Kidney capillary endothelial cell (primary cell): ENCODE results near the gene F11R.
"Not testable (repeated sequence)": the region's sequence is repeated elsewhere in the genome, so short reads cannot be mapped to it uniquely, and the experiment has no call there.

ENCODE experiments used
- DNase-seq: peaks from one replicate; pipeline ENCODE4 v3.0.0-alpha.2; 2018; ENCODE audit warnings: low spot score

The F11R gene

DNA sequence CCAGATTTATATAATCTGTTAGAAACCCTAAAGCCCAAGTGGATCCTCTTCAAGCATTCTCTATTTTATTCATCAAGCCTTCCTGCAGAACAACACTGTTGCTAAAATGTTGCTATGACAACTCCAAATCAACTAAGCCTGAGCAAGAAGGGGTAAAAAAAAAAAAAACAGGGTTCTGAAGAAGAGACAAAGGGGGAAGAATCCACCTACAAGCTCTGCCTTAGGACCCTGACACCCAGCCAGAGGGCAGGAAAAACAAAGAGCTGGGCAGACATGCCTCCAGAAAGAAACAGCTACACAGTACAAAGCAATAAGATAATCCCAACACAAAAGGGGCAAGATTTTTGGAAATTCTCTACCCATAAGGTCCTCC lies 23.6 kb upstream of the F11R start:
- no peak for DNase-seq

- DNase-seq = no peak
These were observed 18.6 kb upstream of the F11R start for GRCh38 chr1:161039546-161039945.

- DNase-seq = no peak
These were observed 18.2 kb upstream of the F11R start for GRCh38 chr1:161039154-161039545.

GRCh38 chr1:161038523-161039153 lies 17.7 kb upstream of the F11R start, which contains the start of gene TSTD1:
TSS of gene TSTD1 (minus strand) at chr1:161038964. CDS start at chr1:161038889, 75 bp downstream.
- DNase-seq = no peak

- DNase-seq = no peak
These were observed 16.9 kb upstream of the F11R start for GRCh38 chr1:161037661-161038522.

- no peak for DNase-seq
These were observed 12.8 kb upstream of the F11R start for GRCh38 chr1:161033751-161034150.

GRCh38 chr1:161032409-161032808 lies 11.5 kb upstream of the F11R start:
- DNase-seq = no peak

DNA sequence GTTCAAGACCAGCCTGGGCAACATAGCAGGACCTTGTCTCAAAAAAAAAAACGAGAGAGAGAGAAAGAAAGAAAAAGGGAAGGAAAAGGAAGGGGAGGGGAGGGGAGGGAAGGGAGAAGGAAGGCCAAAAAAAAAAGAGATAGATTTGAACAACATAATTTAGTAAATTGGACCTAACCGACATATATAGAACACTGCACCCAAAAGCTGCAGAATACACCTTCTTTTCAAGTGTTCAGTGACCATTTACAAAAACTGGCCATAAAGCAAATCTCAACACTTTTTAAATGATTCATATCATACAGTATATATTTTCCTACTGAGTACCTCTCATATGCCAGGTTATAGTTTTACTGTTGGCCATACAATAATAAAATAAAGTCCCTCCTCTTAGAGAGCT lies 10.9 kb upstream of the F11R start:
- no peak for DNase-seq

DNA sequence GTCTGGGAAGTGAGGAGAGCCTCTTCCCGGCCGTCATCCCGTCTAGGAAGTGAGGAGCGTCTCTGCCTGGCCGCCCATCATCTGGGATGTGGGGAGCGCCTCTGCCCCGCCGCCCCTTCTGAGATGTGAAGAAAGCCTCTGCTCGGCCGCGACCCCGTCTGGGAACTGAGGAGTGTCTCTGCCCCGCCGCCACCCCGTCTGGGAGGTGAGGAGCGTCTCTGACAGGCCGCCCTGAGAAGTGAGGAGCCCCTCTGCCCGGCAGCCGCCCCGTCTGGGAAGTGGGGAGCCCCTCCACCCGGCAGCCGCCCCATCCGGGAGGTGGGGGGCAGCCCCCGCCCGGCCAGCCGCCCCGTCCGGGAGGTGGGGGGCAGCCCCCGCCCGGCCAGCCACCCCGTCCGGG lies 8.5 kb upstream of the F11R start:
- not testable (repeated sequence) for DNase-seq

GRCh38 chr1:161026954-161027353 lies 6.0 kb upstream of the F11R start:
- DNase-seq = not testable (repeated sequence)

DNA sequence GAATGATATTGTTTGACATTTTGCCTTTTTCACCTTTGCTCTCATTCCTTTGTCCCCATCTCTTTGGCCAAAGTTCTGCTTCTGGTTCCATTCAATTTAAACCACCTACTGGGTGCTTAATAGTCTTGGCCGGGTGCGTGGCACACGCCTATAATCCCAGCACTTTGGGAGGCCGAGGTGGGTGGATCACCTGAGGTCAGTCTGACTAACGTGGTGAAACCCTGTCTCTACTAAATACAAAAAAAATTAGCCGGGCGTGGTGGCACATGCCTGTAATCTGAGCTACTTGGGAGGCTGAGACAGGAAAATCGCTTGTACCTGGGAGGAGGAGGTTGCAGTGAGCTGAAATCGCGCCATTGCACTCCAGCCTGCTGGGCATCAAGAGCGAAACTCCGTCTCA lies 1.5 kb upstream of the F11R start:
- not testable (repeated sequence) for DNase-seq

DNA sequence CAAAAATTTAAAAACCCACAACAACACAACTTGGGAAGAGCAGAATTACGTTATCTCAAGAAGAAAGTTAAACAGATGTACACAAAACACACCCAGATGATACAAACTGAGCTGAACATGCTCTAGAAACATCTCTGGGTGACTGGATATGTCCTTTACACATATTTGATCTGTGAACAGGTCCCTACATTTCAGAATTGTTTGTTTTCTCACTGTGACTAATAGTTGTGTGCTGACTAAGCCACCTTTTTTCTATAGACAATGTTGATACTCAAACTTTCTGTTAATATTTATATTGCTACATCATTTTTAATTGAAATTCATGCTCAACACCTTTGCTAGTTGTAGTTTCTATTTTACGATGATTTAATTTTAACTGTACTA lies 1.0 kb upstream of the F11R start:
- no peak for DNase-seq

- no peak for DNase-seq
These were observed 415 bp upstream of the F11R start for GRCh38 chr1:161021165-161021969.

GRCh38 chr1:161019751-161020495 lies 1.0 kb downstream of the F11R start:
- no peak for DNase-seq

DNA sequence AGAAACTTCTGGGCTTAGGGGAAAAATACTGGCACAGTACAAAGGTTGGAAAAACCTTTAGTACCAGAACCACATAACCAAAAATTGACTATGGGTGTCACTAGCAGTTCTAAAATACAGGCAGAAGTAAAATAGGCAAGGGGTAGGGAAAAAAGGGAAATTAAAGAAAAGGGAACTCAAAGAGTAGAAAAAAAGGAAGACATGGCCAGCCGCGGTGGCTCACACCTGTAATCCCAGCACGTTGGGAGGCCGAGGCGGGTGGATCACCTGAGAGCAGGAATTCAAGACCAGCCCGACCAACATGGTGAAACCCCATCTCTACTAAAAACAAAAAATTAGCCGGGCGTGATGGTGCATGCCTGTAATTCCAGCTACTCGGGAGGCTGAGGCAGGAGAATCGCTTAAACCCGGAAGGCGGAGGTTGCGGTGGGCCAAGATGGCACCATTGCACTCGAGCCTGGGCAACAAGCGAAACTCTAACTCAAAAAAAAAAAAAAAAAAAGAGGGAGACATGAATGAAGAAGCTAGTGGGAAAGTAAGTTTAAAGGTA lies 1.8 kb downstream of the F11R start:
- DNase-seq = not testable (repeated sequence)

- no peak for DNase-seq
These were observed 2.4 kb downstream of the F11R start for GRCh38 chr1:161018631-161018930.

- DNase-seq = no peak
These were observed 3.0 kb downstream of the F11R start for GRCh38 chr1:161017756-161018630.

GRCh38 chr1:161017181-161017580 lies 3.8 kb downstream of the F11R start:
- DNase-seq = not testable (repeated sequence)

DNA sequence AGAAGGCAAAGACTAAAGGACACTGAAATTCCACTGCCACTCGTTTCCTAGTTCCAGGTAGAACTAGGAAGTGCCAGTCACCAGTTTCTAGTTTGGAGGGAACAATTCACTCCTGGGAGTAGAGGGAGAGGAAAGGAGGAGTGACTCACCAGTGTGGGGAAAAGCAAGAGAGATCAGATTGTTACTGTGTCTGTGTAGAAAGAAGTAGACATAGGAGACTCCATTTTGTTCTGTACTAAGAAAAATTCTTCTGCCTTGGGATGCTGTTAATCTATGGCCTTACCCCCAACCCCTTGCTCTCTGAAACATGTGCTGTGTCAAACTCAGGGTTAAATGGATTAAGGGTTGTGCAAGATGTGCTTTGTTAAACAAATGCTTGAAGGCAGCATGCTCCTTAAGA lies 4.3 kb downstream of the F11R start:
- DNase-seq = not testable (repeated sequence)

GRCh38 chr1:161013488-161014230 lies 7.3 kb downstream of the F11R start:
- DNase-seq = peak; percentile 97
